H7 (cell line): ENCODE data around the gene HS2ST1. TPM values are rescaled to one million over a fixed set of nuclear protein-coding genes. Genes with fewer than 3 reads are reported as not detected.

Experiments
- DNase-seq: peaks from one replicate; pipeline ENCODE4 v3.0.0; 2012
- H3K27me3 ChIP-seq: 2 replicates; pipeline ENCODE4 v1.6.0; 2011; ENCODE audit warnings: mild to moderate bottlenecking, low read length; ENCODE audit not compliant: control insufficient read depth, insufficient read depth
- H3K36me3 ChIP-seq: replicated peaks from 2 replicates; pipeline ENCODE4 v1.5.1; 2011; ENCODE audit warnings: low read length; ENCODE audit not compliant: control insufficient read depth, insufficient read depth
- H3K4me3 ChIP-seq: 2 replicates; pipeline ENCODE4 v1.5.1; 2011; ENCODE audit warnings: low read depth, mild to moderate bottlenecking, control low read depth, low read length, moderate library complexity; ENCODE audit not compliant: insufficient read depth
- total RNA-seq: library from RNA; depleted of rRNA; stranded (reverse); fragments of >200 nt; shearing (Covaris generic); gene quantifications from 2 replicates; pipeline ENCODE4 v1.2.3, GENCODE V29; 2014

The HS2ST1 gene
- total RNA-seq, 1 experiment from 2014 or later: 25.8 TPM

DNA sequence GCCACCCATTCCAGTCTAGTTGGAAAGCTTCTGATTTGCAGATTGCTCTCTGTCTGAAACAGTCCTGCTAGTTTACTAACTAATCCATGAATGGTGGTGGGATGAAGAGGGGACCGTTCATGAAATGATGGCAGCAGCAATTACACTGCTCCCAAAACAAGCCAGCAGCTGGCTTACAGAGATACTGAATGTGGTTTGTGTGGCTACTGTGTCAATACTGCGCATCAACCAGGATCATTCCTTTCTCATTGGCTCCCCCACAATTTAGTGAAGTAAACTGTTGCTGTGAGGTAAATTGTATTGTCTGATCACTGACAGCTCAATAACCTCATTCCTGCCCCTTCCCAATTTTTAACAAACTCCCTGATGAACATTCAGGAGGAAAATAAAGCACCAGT lies 222.9 kb downstream of the HS2ST1 start:
- Histone ChIP-seq H3K27me3 (peaks cover 9% of the 10 kb centered on the region), H3K4me3 (no peak overlapping the region), H3K36me3 (no peaks in the 10 kb centered on the region)
- DNase-seq: no peak

DNA sequence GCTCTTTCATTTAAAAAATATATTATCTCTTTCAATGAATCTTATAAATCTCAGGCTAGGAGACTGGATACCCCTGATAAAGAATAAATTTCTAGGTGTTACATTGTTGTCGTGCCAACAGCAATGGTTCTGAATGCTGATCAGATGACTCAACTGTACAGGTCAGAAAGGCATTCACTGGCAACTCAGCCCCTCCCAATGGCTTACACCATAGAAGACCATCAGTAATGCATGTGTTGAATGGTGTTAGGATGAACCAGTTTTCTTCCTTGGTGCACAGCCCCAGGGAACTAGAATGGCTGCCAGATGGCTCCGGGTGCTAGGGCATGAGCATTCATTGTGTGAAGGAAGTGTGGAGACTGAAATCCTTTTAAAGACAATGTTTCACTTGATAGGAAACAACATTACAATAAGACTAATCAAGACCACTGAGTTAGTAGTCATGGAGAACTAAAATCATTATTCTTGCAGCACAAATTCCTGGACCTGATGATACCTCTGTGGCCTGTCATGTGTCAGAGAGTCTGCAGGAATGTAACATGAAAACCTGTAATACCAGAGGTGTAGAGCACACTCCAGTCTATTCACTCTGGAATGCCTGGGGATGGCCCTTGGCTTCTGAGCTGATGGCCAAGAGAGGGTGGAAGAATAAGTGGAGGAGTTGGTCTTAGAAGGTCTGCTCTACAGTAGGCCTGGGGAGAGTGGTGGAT lies 226.6 kb downstream of the HS2ST1 start:
- Histone ChIP-seq H3K36me3 (no peaks in the 10 kb centered on the region), H3K4me3 (no peak overlapping the region), H3K27me3 (no peaks in the 10 kb centered on the region; the same call in 1 of the 2 replicates)
- DNase-seq: no peak

- Histone ChIP-seq H3K4me3 (no peak overlapping the region), H3K27me3 (no peaks in the 10 kb centered on the region; the same call in 1 of the 2 replicates), H3K36me3 (no peaks in the 10 kb centered on the region)
- DNase-seq: no peak
These were observed 227.1 kb downstream of the HS2ST1 start for GRCh38 chr1:87141556-87141955.

DNA sequence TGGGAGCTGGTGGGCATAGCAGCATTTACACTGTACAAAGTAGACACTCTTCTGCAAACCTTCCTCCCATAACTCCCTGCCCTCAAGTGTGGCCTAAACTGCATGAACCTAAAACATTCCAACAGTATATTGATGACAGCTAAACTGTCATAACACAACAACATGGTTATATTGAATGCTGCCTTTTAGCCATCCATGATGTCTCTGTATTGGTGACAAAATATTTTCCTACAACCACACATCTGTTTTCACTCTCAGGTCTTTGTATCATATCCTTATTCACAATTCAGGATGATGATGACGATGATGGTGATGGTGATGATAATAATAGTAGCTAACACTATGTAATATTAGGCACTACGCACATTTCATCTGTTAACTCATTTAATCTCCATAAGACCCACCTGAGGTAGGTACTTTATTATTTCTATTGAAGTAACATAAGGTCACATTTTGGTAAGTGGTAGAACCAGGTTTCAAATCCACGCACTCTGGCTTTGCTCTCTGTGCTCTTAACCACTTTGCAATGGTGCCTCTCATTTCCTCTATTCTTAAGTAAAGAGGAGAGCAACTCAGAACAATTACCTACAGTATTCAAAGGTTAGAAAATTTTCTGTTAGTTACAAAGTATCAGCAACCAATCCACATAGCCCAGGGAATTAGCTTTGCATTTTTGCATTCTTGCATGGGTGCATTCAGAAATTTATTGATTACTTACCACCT lies 229.1 kb downstream of the HS2ST1 start:
- Histone ChIP-seq H3K4me3 (no peak overlapping the region), H3K27me3 (peaks cover 7% of the 10 kb centered on the region), H3K36me3 (no peaks in the 10 kb centered on the region)
- DNase-seq: no peak

DNA sequence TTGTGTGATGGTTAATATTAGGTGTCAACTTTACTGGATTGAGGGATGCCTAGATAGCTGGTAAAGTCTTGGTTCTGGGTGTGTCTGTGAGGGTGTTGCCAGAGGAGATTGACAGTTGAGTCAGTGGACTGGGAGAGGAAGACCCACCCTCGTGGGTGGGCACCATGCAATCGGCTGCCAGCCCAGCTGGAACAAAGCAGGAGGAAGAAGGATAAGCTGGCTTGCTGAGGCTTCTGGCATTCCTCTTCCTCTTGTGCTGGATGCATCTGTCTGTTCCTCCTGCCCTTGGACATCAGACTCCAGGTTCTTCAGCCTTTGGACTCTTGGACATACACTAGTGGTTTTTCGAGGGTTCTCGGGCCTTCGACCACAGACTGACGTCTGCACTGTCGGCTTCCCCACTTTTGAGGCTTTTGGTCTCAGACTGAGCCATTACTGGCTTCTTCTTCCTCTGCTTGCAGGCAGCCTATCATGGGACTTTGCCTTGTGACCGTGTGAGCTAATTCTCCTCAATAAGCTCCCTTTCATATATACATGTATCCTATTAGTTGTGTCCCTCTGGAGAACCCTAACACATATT lies 230.0 kb downstream of the HS2ST1 start:
- no peak for DNase-seq
- H3K4me3 ChIP-seq: no peak overlapping the region
- H3K36me3 ChIP-seq: no peaks in the 10 kb centered on the region
- H3K27me3 ChIP-seq: peaks cover 10% of the 10 kb centered on the region

DNA sequence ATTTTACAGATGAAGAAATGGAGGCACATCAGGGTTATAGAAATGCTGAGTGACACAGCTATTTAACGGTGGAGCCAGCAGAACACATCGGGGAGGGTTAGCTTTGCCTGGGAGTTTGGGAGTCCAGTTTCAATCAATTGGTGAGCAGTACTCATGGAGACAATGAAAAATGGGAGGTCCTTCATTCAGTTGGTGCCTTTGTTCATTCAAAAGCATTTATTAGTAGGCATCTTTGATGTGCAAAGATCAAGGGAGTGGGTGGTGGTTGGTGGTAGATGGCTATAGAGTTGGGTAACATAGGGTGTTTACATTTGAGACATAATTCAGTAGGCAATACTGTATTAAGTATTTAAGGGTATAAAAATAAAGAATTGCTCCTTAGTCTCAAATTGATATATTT lies 230.5 kb downstream of the HS2ST1 start:
- Histone ChIP-seq H3K36me3 (no peaks in the 10 kb centered on the region), H3K4me3 (no peak overlapping the region), H3K27me3 (peaks cover 10% of the 10 kb centered on the region)
- DNase-seq: no peak

DNA sequence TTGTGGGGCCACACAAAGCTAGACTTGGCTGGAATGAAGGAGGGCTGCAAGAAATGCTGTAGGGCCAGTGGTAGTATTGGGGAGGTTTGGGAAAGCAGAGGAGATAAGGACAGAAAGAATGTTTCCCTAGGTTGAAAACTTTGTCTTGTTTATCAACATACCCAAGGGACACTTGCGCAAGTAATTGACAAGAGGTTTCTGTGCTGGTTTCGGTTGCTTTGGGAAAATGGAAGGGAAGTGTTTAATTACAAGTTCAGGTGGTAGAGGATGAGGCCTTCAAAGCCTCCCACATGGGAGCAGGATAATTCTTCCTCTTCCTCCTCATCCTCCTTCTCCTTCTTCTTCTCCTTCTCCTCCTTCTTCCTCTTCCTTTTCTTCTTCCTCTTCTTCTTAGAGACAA lies 232.1 kb downstream of the HS2ST1 start:
- no peak for DNase-seq
- H3K36me3 ChIP-seq: no peaks in the 10 kb centered on the region
- H3K4me3 ChIP-seq: no peak overlapping the region
- peaks cover 13% of the 10 kb centered on the region for H3K27me3 ChIP-seq

- no peak for DNase-seq
- no peak overlapping the region for H3K4me3 ChIP-seq
- peaks cover 13% of the 10 kb centered on the region for H3K27me3 ChIP-seq
- no peaks in the 10 kb centered on the region for H3K36me3 ChIP-seq
These were observed 232.6 kb downstream of the HS2ST1 start for GRCh38 chr1:87146986-87147385.

DNA sequence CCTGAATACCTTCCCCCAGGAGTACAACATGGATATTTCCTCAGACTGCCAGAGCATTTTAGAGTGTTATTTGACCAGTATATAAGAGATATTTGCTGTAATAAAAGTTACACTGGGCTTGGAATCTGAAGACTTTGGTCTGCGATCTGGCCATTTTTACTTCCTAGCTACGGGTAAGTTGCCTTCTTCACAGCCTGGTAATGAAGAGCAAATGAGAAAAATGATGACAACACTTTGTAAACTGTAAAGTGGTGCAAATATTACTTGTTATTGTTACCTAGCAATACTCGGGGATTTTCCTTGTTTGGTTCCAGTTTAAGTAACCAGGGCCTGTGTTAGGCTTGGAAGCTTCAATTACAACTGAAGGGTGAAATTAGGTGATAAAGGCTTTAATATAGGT lies 233.4 kb downstream of the HS2ST1 start:
- Histone ChIP-seq H3K36me3 (no peaks in the 10 kb centered on the region), H3K4me3 (no peak overlapping the region), H3K27me3 (peaks cover 13% of the 10 kb centered on the region)
- no peak for DNase-seq

DNA sequence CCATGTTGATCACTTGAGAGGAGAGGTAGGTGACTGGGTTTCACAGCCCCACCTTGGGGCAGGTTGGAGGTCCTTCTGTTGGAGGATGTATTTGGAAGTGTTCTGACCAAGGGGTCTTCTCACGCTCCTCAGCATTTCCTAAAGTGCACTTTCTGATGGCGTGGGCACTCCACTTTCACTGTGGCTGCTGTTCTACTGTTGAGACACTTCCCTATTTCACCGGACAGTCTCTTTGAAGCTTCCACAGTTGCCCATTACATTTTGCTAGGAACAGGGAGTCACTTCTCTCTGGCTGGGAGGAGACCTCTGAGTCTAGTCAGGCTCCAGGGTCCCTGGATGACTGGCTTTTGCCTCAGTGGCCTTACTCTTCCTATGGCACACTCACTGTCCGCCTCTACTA lies 234.2 kb downstream of the HS2ST1 start:
- Histone ChIP-seq H3K27me3 (peaks cover 13% of the 10 kb centered on the region), H3K4me3 (no peak overlapping the region), H3K36me3 (no peaks in the 10 kb centered on the region)
- DNase-seq: no peak

GRCh38 chr1:87149241-87150041 lies 235.0 kb downstream of the HS2ST1 start:
- Histone ChIP-seq H3K36me3 (no peaks in the 10 kb centered on the region), H3K4me3 (no peak overlapping the region), H3K27me3 (peaks cover 13% of the 10 kb centered on the region)
- DNase-seq: peak; percentile 49

GRCh38 chr1:87150143-87150542 lies 235.7 kb downstream of the HS2ST1 start:
- no peak for DNase-seq
- H3K27me3 ChIP-seq: peaks cover 13% of the 10 kb centered on the region
- no peaks in the 10 kb centered on the region for H3K36me3 ChIP-seq
- H3K4me3 ChIP-seq: no peak overlapping the region

DNA sequence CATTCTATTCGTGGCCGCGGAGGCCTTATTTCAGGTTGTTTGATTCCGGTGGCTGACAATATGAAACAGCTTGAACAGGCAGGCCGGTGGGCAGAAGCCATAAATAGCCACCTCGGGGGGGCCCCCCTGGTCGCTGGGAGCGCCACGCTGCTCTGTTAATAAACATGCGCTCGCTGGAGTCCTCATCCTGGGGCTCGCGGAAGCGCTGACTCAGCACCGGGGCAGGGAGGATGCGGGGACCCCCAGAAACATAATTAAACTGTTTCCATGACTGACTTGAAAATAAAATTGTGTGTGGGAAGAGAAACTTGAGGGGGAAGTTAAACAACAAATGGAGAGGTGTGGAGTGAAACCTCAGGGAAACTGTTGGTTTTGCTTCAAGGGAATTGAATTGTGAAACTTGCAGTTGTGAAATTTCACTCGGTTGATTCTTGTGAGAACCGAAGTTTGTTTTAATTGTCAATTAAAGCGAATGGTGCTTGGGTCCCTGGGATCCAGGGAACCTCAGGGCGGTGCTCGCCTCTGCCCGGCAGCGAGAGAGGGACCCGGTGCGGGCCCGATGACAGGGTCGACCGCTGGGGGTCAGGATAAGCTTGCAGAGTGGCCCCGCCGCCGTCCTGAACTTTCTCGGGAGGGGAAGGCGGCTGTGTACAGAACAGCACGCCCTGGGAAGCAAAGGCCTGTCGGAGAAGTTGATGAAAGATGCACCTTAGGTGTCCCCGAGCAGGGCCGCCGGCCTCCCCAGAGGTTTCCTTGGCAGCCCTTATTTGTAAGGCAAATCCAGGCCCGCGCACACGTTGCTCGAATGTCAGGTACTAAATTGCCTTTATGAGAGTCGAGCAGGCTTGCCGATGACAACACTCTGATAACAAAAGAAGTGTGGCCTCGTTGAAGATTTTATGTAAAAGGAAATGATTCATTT lies 237.3 kb downstream of the HS2ST1 start:
- Histone ChIP-seq H3K27me3 (peaks cover 13% of the 10 kb centered on the region), H3K4me3 (peak overlapping the region; percentile 16), H3K36me3 (no peaks in the 10 kb centered on the region)
- peak; percentile 92 for DNase-seq

DNA sequence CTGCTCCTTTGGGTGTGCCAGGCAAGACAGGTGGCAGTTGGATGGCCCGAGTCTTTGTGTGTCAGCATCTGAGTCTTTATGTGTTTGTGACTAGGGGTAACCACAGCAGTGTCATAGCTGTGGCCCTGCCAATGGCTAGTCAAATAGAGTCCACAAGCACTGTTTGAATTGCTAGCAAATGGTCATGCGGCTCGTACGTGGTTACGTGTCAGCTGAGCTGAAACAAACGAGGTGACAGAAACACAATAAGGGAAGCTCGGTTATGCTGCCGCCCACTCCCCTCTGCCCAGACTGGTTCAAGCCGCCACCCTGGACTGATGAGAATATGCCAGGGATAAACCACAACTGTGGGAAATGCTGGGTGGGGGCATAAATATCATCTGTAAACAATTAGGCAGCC lies 239.9 kb downstream of the HS2ST1 start:
- H3K27me3 ChIP-seq: peaks cover 3% of the 10 kb centered on the region; the same call in 1 of the 2 replicates
- H3K36me3 ChIP-seq: no peaks in the 10 kb centered on the region
- DNase-seq: no peak
- H3K4me3 ChIP-seq: no peak overlapping the region
